ENCODE measurements around the gene DEPDC1B.

DEPDC1B gene

DNA sequence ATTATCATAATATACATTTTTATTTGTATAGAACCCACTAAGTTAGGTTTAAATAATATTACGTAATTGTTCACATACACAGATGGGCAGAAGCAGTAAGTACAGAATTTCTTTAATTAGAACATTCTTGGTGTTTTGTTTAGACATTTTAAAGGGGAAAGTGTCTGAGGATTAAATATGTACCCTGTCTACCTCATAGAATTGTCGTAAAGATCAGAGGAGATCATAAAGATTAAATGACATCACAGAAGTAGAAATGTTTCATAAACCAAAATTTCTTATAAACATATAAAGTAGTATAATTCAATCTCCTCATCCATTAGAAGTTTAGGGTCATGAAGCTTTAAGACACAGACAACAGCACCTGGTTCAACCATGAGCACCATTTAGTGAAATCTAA lies 20.1 kb downstream of the DEPDC1B start:
- in situ Hi-C loops (cut with HindIII; ENCODE audit: low pct_ligation_motif_present, low sequenced_read_pairs), result no loop called here
- TF ChIP-seq, protein P1, sequence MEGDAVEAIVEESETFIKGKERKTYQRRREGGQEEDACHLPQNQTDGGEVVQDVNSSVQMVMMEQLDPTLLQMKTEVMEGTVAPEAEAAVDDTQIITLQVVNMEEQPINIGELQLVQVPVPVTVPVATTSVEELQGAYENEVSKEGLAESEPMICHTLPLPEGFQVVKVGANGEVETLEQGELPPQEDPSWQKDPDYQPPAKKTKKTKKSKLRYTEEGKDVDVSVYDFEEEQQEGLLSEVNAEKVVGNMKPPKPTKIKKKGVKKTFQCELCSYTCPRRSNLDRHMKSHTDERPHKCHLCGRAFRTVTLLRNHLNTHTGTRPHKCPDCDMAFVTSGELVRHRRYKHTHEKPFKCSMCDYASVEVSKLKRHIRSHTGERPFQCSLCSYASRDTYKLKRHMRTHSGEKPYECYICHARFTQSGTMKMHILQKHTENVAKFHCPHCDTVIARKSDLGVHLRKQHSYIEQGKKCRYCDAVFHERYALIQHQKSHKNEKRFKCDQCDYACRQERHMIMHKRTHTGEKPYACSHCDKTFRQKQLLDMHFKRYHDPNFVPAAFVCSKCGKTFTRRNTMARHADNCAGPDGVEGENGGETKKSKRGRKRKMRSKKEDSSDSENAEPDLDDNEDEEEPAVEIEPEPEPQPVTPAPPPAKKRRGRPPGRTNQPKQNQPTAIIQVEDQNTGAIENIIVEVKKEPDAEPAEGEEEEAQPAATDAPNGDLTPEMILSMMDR (IDR thresholded peaks at IDR 0.05; ENCODE audit: low read depth, low read length, missing control alignments), result no peak
- no peak overlapping the region for H3K27ac ChIP-seq
- no peak overlapping the region for H3K4me3 ChIP-seq (ENCODE audit: low read depth, low read length)
- H3K27me3 ChIP-seq (replicated peaks), result no peaks in the 10 kb centered on the region
- no peaks in the 10 kb centered on the region for H3K36me3 ChIP-seq (replicated peaks)
- DNase-seq, result no peak

DNA sequence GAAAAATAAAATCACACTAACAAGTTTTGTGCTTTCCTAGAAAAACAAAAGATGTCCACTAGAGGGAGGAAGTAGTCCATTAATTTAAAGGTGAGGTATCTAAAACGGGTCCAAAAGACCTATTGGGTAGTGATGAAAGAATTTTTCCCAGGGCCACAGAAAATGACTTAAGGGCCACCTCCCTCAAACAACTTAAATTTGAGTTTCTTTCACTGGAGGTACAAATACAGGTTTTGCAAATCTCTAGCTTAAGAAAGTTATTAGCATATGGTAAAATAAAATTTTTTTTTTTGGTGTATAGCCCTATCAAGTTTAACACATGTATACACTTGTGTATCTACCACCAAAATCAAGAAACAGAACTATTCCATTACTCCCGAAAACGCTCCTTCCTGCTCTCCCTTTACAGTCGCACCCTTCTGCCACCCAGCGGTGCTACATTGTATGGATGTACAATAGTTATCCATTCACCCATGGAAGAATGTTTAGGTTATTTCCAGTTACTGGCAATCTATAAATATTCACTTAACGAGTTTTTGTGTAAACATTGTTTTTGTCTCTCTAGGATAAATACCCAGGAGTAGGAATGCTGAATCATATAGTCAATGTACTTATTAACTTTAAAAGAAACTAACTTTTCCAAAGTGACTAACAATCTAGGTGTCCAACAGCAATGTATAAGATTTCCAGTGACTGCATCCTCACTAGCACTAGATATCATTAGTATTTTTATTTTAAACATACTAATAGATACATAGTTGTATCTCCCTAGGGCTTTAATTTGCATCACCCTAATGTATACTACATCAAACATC lies 21.9 kb downstream of the DEPDC1B start:
- H3K36me3 ChIP-seq (replicated peaks), result no peaks in the 10 kb centered on the region
- TF ChIP-seq, protein P1 (IDR thresholded peaks at IDR 0.05; ENCODE audit: low read depth, low read length, missing control alignments), result peak; percentile 33
- H3K4me3 ChIP-seq (ENCODE audit: low read depth, low read length), result no peak overlapping the region
- no peaks in the 10 kb centered on the region for H3K27me3 ChIP-seq (replicated peaks)
- H3K27ac ChIP-seq, result no peak overlapping the region
- no peak for DNase-seq
- in situ Hi-C loops (cut with HindIII; ENCODE audit: low pct_ligation_motif_present, low sequenced_read_pairs), result no loop called here

DNA sequence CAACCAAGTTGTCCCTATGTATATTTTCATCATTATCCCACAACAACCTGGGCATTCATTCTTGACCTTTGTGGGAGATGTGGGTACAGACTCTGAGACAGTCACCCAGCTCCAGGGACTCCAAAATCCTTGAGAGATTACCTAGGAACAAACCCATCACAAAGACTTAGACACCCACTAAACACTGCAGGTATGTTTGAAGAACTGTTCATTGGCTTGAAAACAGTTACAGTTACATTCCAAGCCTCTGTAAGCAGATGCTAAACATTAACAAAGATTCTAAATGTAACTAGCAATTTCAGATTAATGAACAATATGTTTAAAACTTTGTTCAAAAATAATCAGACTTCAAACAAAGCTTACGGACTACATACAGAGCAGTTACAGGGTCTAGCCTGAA lies 24.7 kb downstream of the DEPDC1B start:
- no peak for DNase-seq
- in situ Hi-C loops (cut with HindIII; ENCODE audit: low pct_ligation_motif_present, low sequenced_read_pairs), result no loop called here
- no peaks in the 10 kb centered on the region for H3K36me3 ChIP-seq (replicated peaks)
- TF ChIP-seq, protein P1 (IDR thresholded peaks at IDR 0.05; ENCODE audit: low read depth, low read length, missing control alignments), result no peak
- no peak overlapping the region for H3K27ac ChIP-seq
- H3K27me3 ChIP-seq (replicated peaks), result no peaks in the 10 kb centered on the region
- no peak overlapping the region for H3K4me3 ChIP-seq (ENCODE audit: low read depth, low read length)

GRCh38 chr5:60674251-60675069 lies 25.5 kb downstream of the DEPDC1B start:
- no peak for DNase-seq
- no peaks in the 10 kb centered on the region for H3K36me3 ChIP-seq (replicated peaks)
- TF ChIP-seq, protein P1 (IDR thresholded peaks at IDR 0.05; ENCODE audit: low read depth, low read length, missing control alignments), result no peak
- no peak overlapping the region for H3K4me3 ChIP-seq (ENCODE audit: low read depth, low read length)
- no peak overlapping the region for H3K27ac ChIP-seq
- in situ Hi-C loops (cut with HindIII; ENCODE audit: low pct_ligation_motif_present, low sequenced_read_pairs), result no loop called here
- H3K27me3 ChIP-seq (replicated peaks), result no peaks in the 10 kb centered on the region

- H3K27ac ChIP-seq, result no peak overlapping the region
- H3K36me3 ChIP-seq (replicated peaks), result no peaks in the 10 kb centered on the region
- in situ Hi-C loops (cut with HindIII; ENCODE audit: low pct_ligation_motif_present, low sequenced_read_pairs), result no loop called here
- no peak for DNase-seq
- TF ChIP-seq, protein P1 (IDR thresholded peaks at IDR 0.05; ENCODE audit: low read depth, low read length, missing control alignments), result no peak
- no peaks in the 10 kb centered on the region for H3K27me3 ChIP-seq (replicated peaks)
- no peak overlapping the region for H3K4me3 ChIP-seq (ENCODE audit: low read depth, low read length)
Measured at GRCh38 chr5:60673334-60673733, 26.6 kb downstream of the DEPDC1B start.
